NCI-H2227 treated with DMSO at 0.1 percent for 48 hours (cell line): ENCODE measurements around the gene AMH.

Experiments
- DNase-seq: peaks from one replicate; lab custom pipeline; 2025; lab: John Stamatoyannopoulos, UW

AMH gene

DNA sequence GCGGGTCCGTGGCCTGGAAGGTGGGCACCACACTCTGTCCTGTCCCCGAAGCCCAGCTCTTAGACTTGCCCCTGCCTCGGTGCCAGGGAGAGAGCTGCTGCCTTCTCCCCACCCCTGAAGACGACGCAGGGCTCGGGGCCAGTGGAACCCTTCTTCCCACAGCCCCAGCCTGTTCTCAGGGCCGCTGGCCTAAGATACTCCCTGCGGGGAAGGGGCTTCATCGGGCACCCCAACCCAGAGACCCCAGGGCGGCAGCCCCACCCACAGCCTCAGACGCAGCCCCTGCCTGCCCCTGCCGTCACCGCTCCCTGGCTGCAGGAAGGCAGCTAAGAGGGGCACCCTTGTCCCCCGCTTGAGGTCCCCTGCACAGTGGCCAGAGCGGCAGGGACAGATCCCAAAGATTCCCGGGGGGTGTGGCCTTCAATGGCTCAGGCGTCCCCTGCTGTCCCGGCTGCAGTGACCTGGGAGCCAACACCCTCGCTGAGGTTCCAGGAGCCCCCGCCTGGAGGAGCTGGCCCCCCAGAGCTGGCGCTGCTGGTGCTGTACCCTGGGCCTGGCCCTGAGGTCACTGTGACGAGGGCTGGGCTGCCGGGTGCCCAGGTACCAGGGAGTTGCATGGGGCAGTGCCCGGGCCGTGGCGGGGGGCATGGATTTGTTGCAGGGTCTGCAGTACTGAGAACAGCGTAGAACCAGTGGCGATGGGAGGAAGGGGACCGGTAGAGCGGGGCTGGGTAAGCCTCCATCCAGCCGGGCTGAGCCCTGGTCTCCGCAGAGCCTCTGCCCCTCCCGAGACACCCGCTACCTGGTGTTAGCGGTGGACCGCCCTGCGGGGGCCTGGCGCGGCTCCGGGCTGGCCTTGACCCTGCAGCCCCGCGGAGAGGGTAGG, 1.0 kb downstream of the AMH start:
- no peak for DNase-seq

- no peak for DNase-seq
Measured at GRCh38 chr19:2250766-2251105, 1.6 kb downstream of the AMH start.

- DNase-seq, result no peak
Measured at GRCh38 chr19:2251106-2252054, 2.3 kb downstream of the AMH start.

DNA sequence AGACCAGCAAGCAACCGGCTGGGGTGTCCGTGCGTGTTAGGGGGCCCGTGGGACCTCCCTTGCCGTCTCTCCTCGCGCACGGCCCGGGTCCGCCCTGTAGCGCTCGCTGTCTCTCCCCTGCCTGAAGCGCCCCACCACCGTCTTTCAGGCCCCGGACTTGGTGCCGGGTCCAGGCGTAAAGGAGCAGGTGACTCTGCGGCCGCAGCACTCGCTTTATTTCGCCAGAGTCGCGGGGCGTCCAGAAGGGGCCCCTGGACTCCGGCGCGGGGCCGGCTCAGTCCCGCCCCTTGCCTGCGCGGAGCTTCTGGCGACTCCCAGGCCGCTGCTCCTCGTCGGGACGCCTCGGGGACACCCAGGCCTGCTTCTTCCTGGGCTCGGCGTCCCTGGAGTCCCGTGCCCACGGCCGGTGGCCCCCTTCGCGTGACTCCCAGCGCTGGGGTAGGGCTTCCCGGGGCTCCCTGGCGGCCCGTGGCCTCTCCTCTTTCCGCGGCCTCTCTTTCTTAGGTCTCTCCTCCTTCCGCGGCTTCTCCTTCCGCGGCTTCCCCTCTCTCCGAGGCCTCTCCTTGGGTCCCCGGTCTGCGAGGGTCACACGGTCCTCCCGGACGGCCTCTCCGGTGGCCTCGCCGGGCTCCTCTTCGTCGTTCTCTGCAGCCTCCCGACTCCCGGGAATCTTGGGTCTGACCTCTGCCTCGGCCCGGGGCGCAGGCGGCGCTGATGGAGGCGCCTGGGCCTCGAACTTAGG, 3.1 kb downstream of the AMH start:
- no peak for DNase-seq

- no peak for DNase-seq
Measured at GRCh38 chr19:2252797-2253105, 3.6 kb downstream of the AMH start.

- no peak for DNase-seq
Measured at GRCh38 chr19:2253106-2254063, 4.3 kb downstream of the AMH start.

DNA sequence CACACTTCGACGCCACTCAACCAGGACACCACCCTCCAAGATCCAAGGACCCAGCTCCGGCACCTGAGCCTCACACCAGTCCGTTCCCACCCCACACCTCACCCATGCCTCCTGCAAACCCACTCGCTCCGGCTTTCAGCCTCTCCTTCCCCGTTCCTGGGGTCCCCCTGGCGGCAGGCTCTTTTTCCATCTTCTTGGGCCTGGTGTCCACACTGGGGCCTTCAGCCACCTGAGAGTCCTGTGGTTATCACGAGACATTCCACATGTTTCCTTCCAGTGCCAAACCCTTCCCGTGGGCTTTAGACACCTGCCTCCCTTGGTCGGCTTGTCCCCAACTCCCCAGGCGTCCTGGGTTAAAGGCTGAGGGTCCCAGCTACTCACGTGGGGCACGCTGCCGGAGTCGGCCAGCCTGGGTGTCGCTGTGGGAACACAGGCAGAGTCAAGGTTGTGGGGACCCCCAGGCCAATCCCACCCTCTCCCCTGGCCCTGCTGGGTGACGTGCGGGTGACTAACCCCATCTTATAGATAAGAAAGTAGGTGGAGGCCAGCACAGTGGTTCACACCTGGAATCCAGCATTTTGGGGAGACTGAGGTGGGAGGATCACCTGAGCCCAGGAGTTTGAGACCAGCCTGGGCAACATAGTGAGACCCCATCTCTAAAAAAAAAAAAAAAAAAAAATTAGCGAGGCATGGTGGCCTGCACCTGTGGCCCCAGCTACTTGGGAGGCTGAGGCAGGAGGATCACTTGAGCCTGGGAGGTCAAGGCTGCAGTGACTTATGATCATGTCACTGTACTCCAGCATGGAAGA, 5.1 kb downstream of the AMH start:
- DNase-seq, result no peak

DNA sequence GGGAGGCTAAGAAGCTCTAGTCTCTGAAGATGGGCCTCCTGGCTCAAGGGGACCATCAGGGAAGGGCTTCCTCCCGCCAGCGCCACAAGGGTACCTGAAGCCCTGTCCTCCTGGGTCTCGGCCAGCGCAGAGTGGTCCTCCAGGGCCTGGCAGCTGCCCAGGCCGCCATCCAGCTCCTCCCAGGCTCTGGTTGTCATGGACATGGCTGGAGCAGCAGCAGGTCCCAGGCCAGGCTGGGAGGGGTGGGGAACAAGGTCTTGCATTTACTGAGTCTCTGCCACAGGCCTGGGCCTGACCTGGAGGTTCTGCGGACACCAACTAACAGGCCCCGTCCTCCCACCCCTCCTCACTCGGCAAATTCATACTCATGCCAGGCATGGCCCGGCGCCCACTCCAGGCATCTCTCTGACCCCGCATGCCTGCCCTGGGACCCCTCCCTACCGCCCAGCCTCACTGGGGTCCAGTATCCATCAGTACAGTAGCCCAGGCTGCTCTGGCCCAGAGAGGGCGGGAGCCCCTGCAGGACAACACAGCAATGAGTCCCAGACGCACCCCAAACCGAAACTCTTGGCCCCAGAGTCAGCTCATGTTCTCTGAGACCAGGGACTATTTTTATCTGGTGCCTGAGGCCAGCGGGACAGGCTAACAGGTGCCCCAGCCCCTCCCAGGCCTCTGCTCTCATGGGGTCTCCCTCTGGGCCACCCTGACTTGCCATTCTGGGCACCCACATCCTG, 6.2 kb downstream of the AMH start:
- no peak for DNase-seq

DNA sequence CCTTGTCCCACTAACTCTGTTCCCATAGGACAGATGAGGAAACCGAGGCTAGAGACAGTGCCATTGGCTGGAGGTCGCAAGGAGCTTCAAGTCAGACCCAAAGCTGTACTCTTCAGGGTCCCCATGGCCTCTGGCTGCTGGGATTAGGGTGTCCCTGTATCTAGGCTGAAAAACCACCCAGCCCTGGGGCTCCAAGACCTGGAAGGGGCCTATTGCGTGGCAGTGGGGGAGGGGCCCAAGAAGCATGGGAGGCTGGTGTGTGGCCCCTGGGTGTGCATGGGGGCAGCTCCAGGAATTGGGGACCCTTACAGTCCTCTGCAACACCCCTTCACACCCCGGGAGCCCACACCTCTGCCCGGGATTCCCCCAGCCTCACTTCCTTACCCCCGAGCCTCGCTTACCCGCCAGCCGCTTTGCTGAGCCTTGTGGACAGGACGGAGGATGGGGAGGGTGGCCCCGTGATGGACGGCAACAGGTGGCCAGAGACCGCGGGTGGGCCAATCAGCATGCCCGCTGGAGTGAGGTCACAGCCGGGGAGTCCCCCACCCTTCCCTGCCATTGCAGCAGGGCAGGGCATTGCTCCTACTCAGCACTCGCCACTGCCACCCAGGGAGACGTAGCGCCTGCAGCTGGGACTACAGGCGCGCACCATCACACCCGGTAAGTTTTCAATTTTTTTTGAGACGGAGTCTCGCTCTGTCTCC, 7.0 kb downstream of the AMH start, which contains the start of gene JSRP1:
Gene JSRP1 (minus strand): TSS at position 436 of the 704 bp plus-strand sequence. CDS start 1,103 bp downstream, outside the sequence.
- DNase-seq, result no peak

DNA sequence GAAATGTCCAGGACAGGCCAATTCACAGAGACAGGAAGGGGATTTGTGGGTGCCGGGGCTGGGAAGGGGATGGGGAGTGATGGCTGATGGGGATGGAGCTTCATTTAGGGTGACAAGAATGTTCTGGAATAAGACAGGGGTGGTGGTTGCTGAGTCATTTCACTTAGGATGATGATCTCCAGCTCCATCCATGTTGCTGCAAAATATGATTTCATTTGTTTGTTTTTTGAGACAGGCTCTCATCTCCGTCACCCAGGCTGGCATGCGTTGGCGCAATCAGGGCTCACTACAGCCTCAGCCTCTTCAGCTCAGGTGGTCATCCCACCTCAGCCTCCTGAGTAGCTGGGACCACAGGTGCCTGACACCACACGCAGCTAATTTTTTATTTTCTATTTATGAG, 10.2 kb downstream of the AMH start:
- DNase-seq, result no peak

DNA sequence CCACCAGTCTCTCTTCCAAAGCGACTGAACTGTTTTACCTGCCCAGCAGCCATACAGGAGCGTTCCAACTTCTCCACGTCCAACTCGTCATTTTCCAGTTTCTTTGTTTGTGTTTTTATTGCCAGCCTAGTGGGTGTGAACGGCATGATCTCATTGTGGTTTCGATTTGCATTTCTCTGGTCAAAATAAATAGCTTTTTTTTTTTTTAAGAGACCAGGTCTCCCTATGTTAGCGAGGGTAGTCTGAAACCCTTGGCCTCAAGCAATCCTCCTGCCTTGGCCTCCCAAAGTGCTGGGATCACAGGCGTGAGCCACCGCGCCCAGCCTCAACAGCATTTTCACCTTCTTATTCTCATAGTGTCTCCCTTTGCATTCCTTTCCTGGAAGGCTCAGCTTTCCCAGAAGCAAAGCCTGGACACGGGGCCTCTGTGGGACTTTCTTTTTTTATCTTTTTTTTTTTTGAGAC, 11.2 kb downstream of the AMH start:
- DNase-seq, result no peak

DNA sequence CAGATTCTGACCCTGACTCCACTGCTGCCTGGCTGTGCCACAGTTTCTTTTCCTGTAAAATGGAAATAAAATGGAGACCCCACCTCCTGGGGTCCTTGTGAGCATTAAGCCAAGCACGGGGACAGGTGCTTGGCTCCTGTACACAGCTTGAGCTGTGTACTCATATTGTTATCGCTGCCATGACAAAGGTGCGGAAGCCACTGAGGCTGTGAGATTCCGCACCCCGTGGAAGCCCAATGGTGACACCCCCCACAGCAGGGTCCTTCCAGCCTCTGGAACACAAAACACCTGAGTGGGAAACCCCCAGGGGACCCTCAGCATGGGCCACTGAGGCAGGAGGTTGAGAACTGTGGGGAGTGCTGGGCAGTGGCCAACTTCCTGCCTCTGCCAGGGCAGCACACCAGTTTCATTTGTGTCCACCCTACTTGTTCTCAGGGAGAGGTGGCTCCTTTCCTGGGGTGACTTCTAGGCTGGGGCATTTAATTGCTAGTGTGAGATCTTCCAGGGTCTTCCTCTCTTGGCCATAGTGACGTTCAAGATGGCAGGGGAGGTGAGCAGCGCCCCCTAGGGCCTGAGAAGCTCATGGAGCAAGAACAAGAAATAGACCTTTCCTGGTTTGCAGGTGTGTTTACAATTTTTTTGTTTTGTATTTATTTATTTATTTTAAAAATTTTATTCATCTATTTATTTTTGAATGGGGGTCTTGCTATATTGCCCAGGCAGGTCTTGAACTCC, 12.5 kb downstream of the AMH start:
- no peak for DNase-seq

GRCh38 chr19:2266183-2266993, 17.3 kb downstream of the AMH start:
- DNase-seq, result no peak

DNA sequence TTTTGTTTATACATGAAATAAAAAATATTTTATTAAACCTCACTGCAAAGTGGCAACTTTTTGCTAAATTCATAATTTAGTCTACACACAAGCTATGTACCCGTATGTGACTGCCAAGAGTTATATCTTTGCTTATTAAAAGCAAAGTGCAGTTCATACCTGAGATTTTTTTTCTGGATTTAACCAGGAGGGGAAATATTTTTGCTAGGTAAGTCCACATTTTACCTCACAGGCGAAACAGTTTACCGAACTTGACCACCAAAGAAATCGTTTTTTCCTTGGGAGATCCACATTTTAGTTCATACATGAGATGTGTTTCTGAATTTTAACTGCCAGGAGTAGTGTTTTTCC, 19.3 kb downstream of the AMH start:
- no peak for DNase-seq

DNA sequence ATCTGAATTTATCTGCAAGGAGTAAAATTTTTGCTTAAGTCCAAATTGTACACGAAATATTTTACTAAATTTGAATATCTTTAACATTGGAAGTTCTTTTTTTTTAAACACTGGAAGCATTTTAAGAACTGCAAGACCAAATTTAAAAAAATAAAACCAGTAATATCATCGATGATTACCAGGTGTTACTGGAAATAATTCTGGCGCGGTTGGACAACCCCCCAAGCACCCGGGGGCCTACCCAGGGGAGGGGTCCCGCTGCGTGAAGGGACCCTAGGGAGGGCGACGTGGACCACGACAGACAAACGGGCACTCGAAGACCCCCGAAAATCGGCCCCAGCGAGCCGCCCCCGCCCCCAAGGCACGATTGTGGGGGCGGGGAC, 19.7 kb downstream of the AMH start:
- DNase-seq, result no peak

- DNase-seq, result peak; percentile 89
Measured at GRCh38 chr19:2269244-2270156, 20.4 kb downstream of the AMH start.

GRCh38 chr19:2270157-2270422, 21.0 kb downstream of the AMH start:
- DNase-seq, result no peak
